ENCODE results near the gene VPS54.
A peak's percentile ranks its signal among the peaks of the same experiment; 100 is the strongest.

VPS54 gene

GRCh38 chr2:63898839-63899238 lies 120.4 kb downstream of the VPS54 start:
- DNase-seq = no peak

DNA sequence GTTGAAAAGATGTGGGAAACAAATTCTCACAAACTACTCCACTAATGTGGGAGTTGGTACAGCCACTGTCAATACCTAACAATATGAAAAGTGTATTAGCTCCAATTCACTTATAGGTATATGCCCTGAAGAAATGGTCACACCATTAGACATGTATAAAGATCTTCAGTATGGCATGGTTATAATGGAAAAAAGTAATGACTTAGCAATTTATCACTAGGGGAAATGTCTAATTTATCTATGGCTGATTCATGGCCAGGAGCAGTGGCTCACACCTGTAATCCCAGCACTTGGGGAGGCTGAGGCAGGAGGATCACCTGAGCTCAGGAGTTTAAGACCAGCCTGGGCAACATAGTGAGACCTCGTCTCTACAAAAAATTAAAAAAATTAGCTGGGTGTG lies 125.1 kb downstream of the VPS54 start:
- DNase-seq = no peak

DNA sequence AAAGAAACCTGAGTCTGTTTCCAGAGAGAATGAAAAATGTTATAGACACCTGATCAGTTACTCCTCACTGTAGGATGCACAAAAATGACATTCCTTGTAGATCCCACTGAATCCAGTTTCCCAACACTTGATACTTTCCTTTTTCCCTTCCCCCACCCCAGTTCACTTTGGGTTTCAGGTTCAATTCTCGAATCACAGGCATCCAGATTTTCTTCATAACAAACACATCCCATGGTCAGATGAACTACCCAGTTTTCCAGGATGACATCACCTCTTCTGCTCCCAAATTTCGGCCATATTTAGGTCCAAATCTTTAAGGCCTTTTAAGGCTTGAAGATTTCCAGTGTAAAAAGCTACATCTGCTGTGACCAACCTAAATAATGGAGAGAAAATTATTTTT lies 126.1 kb downstream of the VPS54 start:
- no peak for DNase-seq

GRCh38 chr2:63891488-63892030 lies 127.7 kb downstream of the VPS54 start:
- DNase-seq = no peak

DNA sequence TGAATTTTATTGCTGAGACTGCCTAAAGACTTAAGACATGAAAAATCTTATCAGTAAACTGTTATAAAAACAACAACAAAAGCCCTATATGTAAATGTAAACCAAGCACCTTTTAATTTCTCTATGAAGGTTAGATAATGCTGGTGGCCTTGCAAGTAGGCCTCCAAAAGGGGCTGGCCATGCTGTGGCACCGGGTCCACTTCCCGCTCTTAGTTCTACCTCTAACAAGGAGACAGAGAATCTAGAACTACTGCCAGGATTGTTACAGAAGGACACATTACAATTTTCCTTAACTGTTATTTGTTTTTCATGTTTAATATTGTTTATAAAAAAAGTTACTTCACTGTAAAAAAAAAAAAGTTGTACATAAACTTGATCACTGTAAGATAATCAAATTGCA lies 128.6 kb downstream of the VPS54 start:
- DNase-seq = no peak

- DNase-seq = peak; percentile 4 to 58
Measured at GRCh38 chr2:63888490-63889402, 130.5 kb downstream of the VPS54 start.

DNA sequence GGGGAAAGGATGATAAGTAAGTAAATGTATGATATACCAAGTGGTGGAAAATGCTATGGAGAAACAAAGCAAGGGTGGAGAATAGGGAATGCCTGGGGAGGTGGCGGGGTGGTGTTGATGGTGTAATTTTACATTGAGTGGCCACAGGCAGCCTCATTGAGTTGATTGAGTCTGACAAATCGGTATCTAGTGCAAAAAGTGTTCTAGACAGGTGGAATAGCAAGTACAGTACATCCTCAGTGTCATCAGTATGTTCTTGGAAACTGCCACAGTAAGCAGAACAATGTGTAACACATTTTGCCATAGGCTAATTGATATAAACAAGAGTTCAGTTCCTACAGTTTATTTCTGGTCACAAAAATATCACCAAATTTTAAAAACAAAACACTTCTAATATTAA lies 131.2 kb downstream of the VPS54 start:
- no peak for DNase-seq

- DNase-seq = no peak
Measured at GRCh38 chr2:63886445-63886844, 132.8 kb downstream of the VPS54 start.

GRCh38 chr2:63882395-63883105 lies 136.7 kb downstream of the VPS54 start:
- DNase-seq = no peak

DNA sequence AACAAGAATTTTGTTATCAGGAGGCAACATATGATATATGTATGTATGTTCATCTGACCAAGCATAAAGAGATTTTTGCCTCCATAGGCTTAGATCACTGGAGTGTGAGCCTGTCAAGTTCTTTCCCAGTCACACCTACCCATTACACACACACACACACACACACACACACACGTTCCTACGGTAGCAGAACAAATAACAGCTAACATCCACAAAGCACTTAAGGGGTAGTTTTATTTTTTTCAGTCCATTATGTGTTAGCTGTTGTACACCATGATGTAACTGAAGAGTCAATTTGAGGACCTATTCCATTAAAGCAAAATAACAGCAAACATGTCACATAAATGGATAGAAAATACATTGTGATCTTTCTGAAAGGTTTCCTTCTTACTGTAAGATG lies 138.0 kb downstream of the VPS54 start:
- no peak for DNase-seq

- no peak for DNase-seq
Measured at GRCh38 chr2:63880625-63881024, 138.6 kb downstream of the VPS54 start.

- DNase-seq = no peak
Measured at GRCh38 chr2:63879876-63880433, 139.3 kb downstream of the VPS54 start.

- no peak for DNase-seq
Measured at GRCh38 chr2:63878486-63878885, 140.7 kb downstream of the VPS54 start.

DNA sequence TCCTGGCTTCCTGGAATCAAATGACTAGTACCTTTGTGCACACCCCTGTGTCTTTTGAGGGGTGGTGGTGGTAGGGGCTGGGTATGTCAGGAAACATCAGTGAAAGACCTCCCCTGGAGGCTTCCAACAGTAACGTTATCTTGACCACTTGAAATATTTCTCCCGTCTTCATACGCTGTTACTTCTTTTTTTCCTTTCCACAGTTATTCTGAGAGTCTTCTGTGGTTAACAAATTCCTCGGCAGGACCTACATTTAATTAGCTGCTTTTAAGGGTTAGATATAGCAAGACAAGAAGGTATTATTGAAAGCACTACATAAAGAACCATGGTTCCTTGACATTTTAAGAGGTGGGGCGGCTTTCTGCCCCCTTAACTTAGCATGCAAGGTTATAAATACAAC lies 142.9 kb downstream of the VPS54 start:
- no peak for DNase-seq

GRCh38 chr2:63875559-63876245 lies 143.5 kb downstream of the VPS54 start:
- no peak for DNase-seq

- DNase-seq = no peak
Measured at GRCh38 chr2:63875131-63875527, 144.1 kb downstream of the VPS54 start.

GRCh38 chr2:63874204-63875130 lies 144.8 kb downstream of the VPS54 start:
- no peak for DNase-seq

- no peak for DNase-seq
Measured at GRCh38 chr2:63872571-63873328, 146.5 kb downstream of the VPS54 start.

GRCh38 chr2:63871864-63872263 lies 147.4 kb downstream of the VPS54 start:
- DNase-seq = no peak

- no peak for DNase-seq
Measured at GRCh38 chr2:63870679-63871078, 148.5 kb downstream of the VPS54 start.
